SK-N-SH (cell line): Measurements from ENCODE around the gene OR51F1. TPM values are rescaled to one million over a fixed set of nuclear protein-coding genes. Genes with fewer than 3 reads are reported as not detected.

Experiments
- CTCF ChIA-PET: fragments of 300-600, 350-600 bp; formaldehyde crosslinking; extraction: SDS; loops from one replicate; lab custom pipeline; 2021; lab: Yijun Ruan, JAX
- POLR2A ChIA-PET: fragments of 350-600 bp; sonication (Branson Sonifier 250); formaldehyde crosslinking; extraction: SDS; loops from one replicate; lab custom pipeline; 2020; ENCODE audit warnings: antibody characterized with exemption, inconsistent platforms; lab: Yijun Ruan, JAX
- DNase-seq: peaks from one replicate; pipeline ENCODE4 v3.0.0; 2012
- H2AFZ ChIP-seq: fragments of 200-600 bp; sonication (generic); 2 replicates; pipeline ENCODE4 v1.8.1; 2016; ENCODE audit warnings: antibody characterized with exemption, mild to moderate bottlenecking, low read depth
- H3F3A ChIP-seq: fragments of 200-600 bp; sonication (generic); replicated peaks from 2 replicates; pipeline ENCODE3; 2016; ENCODE audit warnings: antibody characterized with exemption, mild to moderate bottlenecking; ENCODE audit not compliant: insufficient read depth
- H3K27ac ChIP-seq, 2 experiments: fragments of 200-500 bp in 1 of 2; fragments of 200-600 bp in 1 of 2; sonication (Bioruptor generic) in 1 of 2; sonication (generic), shearing (Covaris generic) in 1 of 2; 2 replicates each; pipeline versions ENCODE4 v1.5.1 to v1.6.1; 2014 to 2016; ENCODE audit warnings: low read depth in 2 of 2, inconsistent platforms in 1 of 2, low read length in 1 of 2, mild to moderate bottlenecking in 1 of 2, mixed read lengths in 1 of 2
- H3K27me3 ChIP-seq: fragments of 200-600 bp; sonication (generic), shearing (Covaris generic); 2 replicates; pipeline ENCODE4 v1.6.1; 2016; ENCODE audit warnings: mixed run types; ENCODE audit not compliant: insufficient read depth
- H3K36me3 ChIP-seq, 2 experiments: fragments of 200-500 bp in 1 of 2; fragments of 200-600 bp in 1 of 2; sonication (Bioruptor generic) in 1 of 2; sonication (generic) in 1 of 2; replicated peaks in 1 of 2; 2 replicates each; pipeline versions ENCODE3 to v1.5.1; 2014 to 2016; ENCODE audit warnings: low read length in 1 of 2, mild to moderate bottlenecking in 1 of 2; ENCODE audit not compliant: insufficient read depth in 2 of 2, control insufficient read depth in 1 of 2
- H3K4me1 ChIP-seq, 2 experiments: fragments of 200-500 bp in 1 of 2; fragments of 200-600 bp in 1 of 2; sonication (Bioruptor generic) in 1 of 2; sonication (generic), shearing (Covaris generic) in 1 of 2; 2 replicates each; pipeline versions ENCODE4 v1.5.1 to v1.6.1; 2014 to 2016; ENCODE audit warnings: low read depth in 1 of 2, low read length in 1 of 2, mixed run types in 1 of 2; ENCODE audit not compliant: insufficient read depth in 2 of 2, control insufficient read depth in 1 of 2
- H3K4me2 ChIP-seq: fragments of 200-600 bp; sonication (generic), shearing (Covaris generic); 2 replicates; pipeline ENCODE4 v1.6.1; 2017; ENCODE audit warnings: mixed run types
- H3K4me3 ChIP-seq, 2 experiments: fragments of 200-500 bp in 1 of 2; fragments of 200-600 bp in 1 of 2; sonication (Bioruptor generic) in 1 of 2; sonication (generic), shearing (Covaris generic) in 1 of 2; 2 replicates each; pipeline versions ENCODE4 v1.5.1 to v1.8.1; 2014 to 2016; ENCODE audit warnings: low read depth in 2 of 2, inconsistent platforms in 1 of 2, low read length in 1 of 2, mild to moderate bottlenecking in 1 of 2, mixed read lengths in 1 of 2, moderate library complexity in 1 of 2
- H3K79me2 ChIP-seq: fragments of 200-600 bp; sonication (generic); 2 replicates; pipeline ENCODE4 v1.8.1; 2017; ENCODE audit warnings: mild to moderate bottlenecking; ENCODE audit not compliant: insufficient read depth
- H3K9ac ChIP-seq: fragments of 200-600 bp; sonication (generic); 2 replicates; pipeline ENCODE4 v1.6.1; 2017; ENCODE audit warnings: mixed run types
- H3K9me2 ChIP-seq: fragments of 200-600 bp; sonication (generic); 2 replicates; pipeline ENCODE4 v1.6.1; 2017; ENCODE audit warnings: mixed run types
- H3K9me3 ChIP-seq: fragments of 200-600 bp; sonication (generic); 2 replicates; pipeline ENCODE4 v1.6.1; 2017; ENCODE audit warnings: mixed run types, mild to moderate bottlenecking, moderate library complexity
- H4K20me1 ChIP-seq: fragments of 200-600 bp; sonication (generic); 2 replicates; pipeline ENCODE4 v1.6.1; 2017; ENCODE audit warnings: mild to moderate bottlenecking, mixed run types; ENCODE audit not compliant: insufficient read depth
- ELF1 ChIP-seq: IDR thresholded peaks from 2 replicates; pipeline ENCODE4 v1.4.0; 2012
- FOXJ3 ChIP-seq: sonication (generic); formaldehyde crosslinking; IDR thresholded peaks from 2 replicates; pipeline ENCODE4 v1.5.1; 2020; ENCODE audit warnings: mild to moderate bottlenecking, missing genetic modification reagents
- FOXM1 ChIP-seq: IDR thresholded peaks from 2 replicates; pipeline ENCODE4 v1.4.0; 2012; ENCODE audit warnings: low read depth, mild to moderate bottlenecking
- GABPA ChIP-seq: IDR thresholded peaks from 2 replicates; pipeline ENCODE4 v1.4.0; 2012; ENCODE audit warnings: low read depth, mild to moderate bottlenecking
- GATA2 ChIP-seq: sonication (generic); formaldehyde crosslinking; IDR thresholded peaks from 2 replicates; pipeline ENCODE4 v1.5.0; 2020; ENCODE audit warnings: mild to moderate bottlenecking, missing genetic modification reagents
- JUND ChIP-seq: IDR thresholded peaks from 2 replicates; pipeline ENCODE4 v1.4.0; 2012
- NFIC ChIP-seq: IDR thresholded peaks from 2 replicates; pipeline ENCODE4 v1.4.0; 2012; ENCODE audit warnings: borderline replicate concordance
- NRF1 ChIP-seq: IDR thresholded peaks from 2 replicates; pipeline ENCODE4 v1.6.1; 2012; ENCODE audit warnings: low read depth, mild to moderate bottlenecking, low read length
- POLR2AphosphoS5 ChIP-seq: IDR thresholded peaks from 2 replicates; pipeline ENCODE4 v1.6.1; 2012; ENCODE audit warnings: low read depth, low read length
- RAD21 ChIP-seq: IDR thresholded peaks from 2 replicates; pipeline ENCODE4 v1.6.1; 2012; ENCODE audit warnings: mild to moderate bottlenecking, low read length
- RCOR1 ChIP-seq: fragments of 150-350 bp; IDR thresholded peaks from 2 replicates; pipeline ENCODE4 v1.6.1; 2017; ENCODE audit warnings: antibody characterized with exemption, low read length
- RFX5 ChIP-seq: IDR thresholded peaks from 2 replicates; pipeline ENCODE4 v1.6.1; 2012; ENCODE audit warnings: mild to moderate bottlenecking, improper control_type of control experiment, low read length
- RXRA ChIP-seq: IDR thresholded peaks from 2 replicates; pipeline ENCODE4 v1.4.0; 2012; ENCODE audit warnings: low read depth, mild to moderate bottlenecking, borderline replicate concordance
- SIN3A ChIP-seq: IDR thresholded peaks from 2 replicates; pipeline ENCODE4 v1.6.1; 2012; ENCODE audit warnings: low read depth, mild to moderate bottlenecking, low read length, moderate library complexity, borderline replicate concordance
- SMC3 ChIP-seq: IDR thresholded peaks from 2 replicates; pipeline ENCODE4 v1.6.1; 2012; ENCODE audit warnings: low read depth, low read length, improper control_type of control experiment
- TCF12 ChIP-seq: IDR thresholded peaks from 2 replicates; pipeline ENCODE4 v1.4.0; 2012
- TEAD4 ChIP-seq: IDR thresholded peaks from 2 replicates; pipeline ENCODE4 v1.4.0; 2012; ENCODE audit warnings: mild to moderate bottlenecking, borderline replicate concordance; ENCODE audit not compliant: insufficient read depth
- WGBS: methylation state at CpG from one replicate; pipeline ENCODE4 v1.1.6; 2017; ENCODE audit warnings: low lambda C conversion rate; 5-methylcytosine and 5-hydroxymethylcytosine counted together
- polyA plus RNA-seq, 3 experiments: library from polyadenylated mRNA; depleted of rRNA; stranded (reverse); fragments of >200 nt; gene quantifications; 2 replicates each; pipeline ENCODE4 v1.2.3, GENCODE V29; 2012
- TF ChIP-seq, protein P1 (sequence below): IDR thresholded peaks from 2 replicates; pipeline ENCODE4 v1.4.0; 2012; ENCODE audit warnings: low read depth, borderline replicate concordance
- TF ChIP-seq, protein P2 (sequence below): fragments of 150-350 bp; IDR thresholded peaks from 2 replicates; pipeline ENCODE4 v1.6.1; 2017; ENCODE audit warnings: antibody characterized with exemption, low read length, low read depth, borderline replicate concordance
- TF ChIP-seq, protein P3 (sequence below): IDR thresholded peaks from 2 replicates; pipeline ENCODE4; 2012
- TF ChIP-seq, protein P4 (sequence below): IDR thresholded peaks from 2 replicates; pipeline ENCODE4 v1.6.1; 2012; ENCODE audit warnings: mild to moderate bottlenecking, low read depth, low read length, moderate library complexity

Gene OR51F1
- polyA plus RNA-seq, 1 of the 3 experiments (the other 2 are of a cell fraction) = not detected

DNA sequence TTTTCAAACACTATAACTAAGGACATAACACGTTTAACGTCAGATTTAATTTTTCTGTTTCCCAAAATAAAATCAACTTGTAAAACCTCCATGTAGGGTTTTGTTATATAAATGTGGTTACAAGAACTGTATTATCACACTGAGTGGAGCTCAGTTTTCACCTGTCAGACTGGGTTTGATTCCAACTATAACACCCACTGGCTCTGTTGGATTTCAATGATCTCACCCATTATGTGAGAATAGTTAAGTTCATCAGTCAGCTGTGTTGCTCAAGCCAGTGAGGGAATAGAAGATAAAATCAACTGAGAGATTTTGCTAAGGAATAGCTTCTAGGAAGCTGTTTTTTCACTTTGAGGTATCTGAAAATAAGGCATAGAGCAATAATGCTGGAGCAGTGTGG lies 39.5 kb upstream of the OR51F1 start:
- 6% methylated on average over 2 of the region's 2 CpGs for WGBS
- TF ChIP-seq, protein P1, sequence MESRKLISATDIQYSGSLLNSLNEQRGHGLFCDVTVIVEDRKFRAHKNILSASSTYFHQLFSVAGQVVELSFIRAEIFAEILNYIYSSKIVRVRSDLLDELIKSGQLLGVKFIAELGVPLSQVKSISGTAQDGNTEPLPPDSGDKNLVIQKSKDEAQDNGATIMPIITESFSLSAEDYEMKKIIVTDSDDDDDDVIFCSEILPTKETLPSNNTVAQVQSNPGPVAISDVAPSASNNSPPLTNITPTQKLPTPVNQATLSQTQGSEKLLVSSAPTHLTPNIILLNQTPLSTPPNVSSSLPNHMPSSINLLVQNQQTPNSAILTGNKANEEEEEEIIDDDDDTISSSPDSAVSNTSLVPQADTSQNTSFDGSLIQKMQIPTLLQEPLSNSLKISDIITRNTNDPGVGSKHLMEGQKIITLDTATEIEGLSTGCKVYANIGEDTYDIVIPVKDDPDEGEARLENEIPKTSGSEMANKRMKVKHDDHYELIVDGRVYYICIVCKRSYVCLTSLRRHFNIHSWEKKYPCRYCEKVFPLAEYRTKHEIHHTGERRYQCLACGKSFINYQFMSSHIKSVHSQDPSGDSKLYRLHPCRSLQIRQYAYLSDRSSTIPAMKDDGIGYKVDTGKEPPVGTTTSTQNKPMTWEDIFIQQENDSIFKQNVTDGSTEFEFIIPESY = no peak
- TF ChIP-seq NFIC (no peak), RAD21 (no peak), RCOR1 (no peak), SMC3 (no peak), POLR2AphosphoS5 (no peak), FOXM1 (no peak), FOXJ3 (no peak), RFX5 (no peak), NRF1 (no peak), ELF1 (no peak), SIN3A (no peak), TEAD4 (no peak), GABPA (no peak), RXRA (no peak)
- TF ChIP-seq, protein P2, sequence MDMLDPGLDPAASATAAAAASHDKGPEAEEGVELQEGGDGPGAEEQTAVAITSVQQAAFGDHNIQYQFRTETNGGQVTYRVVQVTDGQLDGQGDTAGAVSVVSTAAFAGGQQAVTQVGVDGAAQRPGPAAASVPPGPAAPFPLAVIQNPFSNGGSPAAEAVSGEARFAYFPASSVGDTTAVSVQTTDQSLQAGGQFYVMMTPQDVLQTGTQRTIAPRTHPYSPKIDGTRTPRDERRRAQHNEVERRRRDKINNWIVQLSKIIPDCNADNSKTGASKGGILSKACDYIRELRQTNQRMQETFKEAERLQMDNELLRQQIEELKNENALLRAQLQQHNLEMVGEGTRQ = no peak
- CTCF ChIA-PET = no interaction called here

DNA sequence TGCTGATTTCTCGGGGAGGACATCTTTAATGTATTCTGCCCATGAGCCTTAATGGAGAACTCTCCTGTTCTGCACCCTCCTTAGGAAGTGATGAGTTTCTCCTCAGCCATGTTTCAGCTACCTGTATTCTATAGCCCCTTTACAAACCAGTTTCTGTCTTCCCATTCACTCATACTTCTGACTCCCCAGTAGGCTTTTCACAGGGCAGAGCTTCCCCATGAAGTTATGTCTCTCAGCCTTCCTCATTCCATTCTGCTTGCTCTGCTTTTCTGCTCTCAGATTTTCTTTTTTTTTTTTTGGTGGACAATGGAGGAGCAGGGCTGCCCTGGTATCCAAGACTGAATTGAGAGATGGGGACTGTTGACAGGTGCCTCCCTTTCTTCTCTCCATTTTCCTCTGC lies 38.7 kb upstream of the OR51F1 start:
- Histone ChIP-seq H3K4me2 (no peak overlapping the region), H3K4me3 (no peak overlapping the region), H2AFZ (no peak overlapping the region), H3K4me1 (no peaks in the 10 kb centered on the region), H3K27me3 (no peaks in the 10 kb centered on the region), H3K9me3 (no peaks in the 10 kb centered on the region), H3K79me2 (no peaks in the 10 kb centered on the region), H3K9me2 (no peaks in the 10 kb centered on the region), H4K20me1 (no peaks in the 10 kb centered on the region), H3K36me3 (no peaks in the 10 kb centered on the region), H3K27ac (no peak overlapping the region), H3K9ac (no peak overlapping the region), H3F3A (no peaks in the 10 kb centered on the region)
- 0% methylated on average over 1 of the region's 1 CpG for WGBS
- no peak for DNase-seq
- ChIA-PET POLR2A (no interaction called here), CTCF (no interaction called here)
- no peak for TF ChIP-seq JUND
- TF ChIP-seq GATA2 (CRISPR knock-in tag) = no peak
- no peak for TF ChIP-seq TCF12
- TF ChIP-seq, protein P1 = no peak
- no peak for TF ChIP-seq SMC3
- TF ChIP-seq, protein P3, sequence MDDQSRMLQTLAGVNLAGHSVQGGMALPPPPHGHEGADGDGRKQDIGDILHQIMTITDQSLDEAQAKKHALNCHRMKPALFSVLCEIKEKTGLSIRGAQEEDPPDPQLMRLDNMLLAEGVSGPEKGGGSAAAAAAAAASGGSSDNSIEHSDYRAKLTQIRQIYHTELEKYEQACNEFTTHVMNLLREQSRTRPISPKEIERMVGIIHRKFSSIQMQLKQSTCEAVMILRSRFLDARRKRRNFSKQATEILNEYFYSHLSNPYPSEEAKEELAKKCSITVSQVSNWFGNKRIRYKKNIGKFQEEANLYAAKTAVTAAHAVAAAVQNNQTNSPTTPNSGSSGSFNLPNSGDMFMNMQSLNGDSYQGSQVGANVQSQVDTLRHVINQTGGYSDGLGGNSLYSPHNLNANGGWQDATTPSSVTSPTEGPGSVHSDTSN = no peak
- TF ChIP-seq, protein P4, sequence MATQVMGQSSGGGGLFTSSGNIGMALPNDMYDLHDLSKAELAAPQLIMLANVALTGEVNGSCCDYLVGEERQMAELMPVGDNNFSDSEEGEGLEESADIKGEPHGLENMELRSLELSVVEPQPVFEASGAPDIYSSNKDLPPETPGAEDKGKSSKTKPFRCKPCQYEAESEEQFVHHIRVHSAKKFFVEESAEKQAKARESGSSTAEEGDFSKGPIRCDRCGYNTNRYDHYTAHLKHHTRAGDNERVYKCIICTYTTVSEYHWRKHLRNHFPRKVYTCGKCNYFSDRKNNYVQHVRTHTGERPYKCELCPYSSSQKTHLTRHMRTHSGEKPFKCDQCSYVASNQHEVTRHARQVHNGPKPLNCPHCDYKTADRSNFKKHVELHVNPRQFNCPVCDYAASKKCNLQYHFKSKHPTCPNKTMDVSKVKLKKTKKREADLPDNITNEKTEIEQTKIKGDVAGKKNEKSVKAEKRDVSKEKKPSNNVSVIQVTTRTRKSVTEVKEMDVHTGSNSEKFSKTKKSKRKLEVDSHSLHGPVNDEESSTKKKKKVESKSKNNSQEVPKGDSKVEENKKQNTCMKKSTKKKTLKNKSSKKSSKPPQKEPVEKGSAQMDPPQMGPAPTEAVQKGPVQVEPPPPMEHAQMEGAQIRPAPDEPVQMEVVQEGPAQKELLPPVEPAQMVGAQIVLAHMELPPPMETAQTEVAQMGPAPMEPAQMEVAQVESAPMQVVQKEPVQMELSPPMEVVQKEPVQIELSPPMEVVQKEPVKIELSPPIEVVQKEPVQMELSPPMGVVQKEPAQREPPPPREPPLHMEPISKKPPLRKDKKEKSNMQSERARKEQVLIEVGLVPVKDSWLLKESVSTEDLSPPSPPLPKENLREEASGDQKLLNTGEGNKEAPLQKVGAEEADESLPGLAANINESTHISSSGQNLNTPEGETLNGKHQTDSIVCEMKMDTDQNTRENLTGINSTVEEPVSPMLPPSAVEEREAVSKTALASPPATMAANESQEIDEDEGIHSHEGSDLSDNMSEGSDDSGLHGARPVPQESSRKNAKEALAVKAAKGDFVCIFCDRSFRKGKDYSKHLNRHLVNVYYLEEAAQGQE = no peak

More for the DNA sequence above, 39.5 kb upstream of the OR51F1 start:
- H2AFZ ChIP-seq = no peak overlapping the region
- no peaks in the 10 kb centered on the region for H4K20me1 ChIP-seq
- DNase-seq = no peak
- H3K79me2 ChIP-seq = no peaks in the 10 kb centered on the region
- H3K4me1 ChIP-seq = no peaks in the 10 kb centered on the region
- no peak overlapping the region for H3K4me3 ChIP-seq
- H3K27ac ChIP-seq = no peak overlapping the region
- H3K9ac ChIP-seq = no peak overlapping the region
- no peaks in the 10 kb centered on the region for H3K27me3 ChIP-seq
- POLR2A ChIA-PET = no interaction called here
- no peaks in the 10 kb centered on the region for H3K9me2 ChIP-seq
- H3K4me2 ChIP-seq = no peak overlapping the region
- H3F3A ChIP-seq = no peaks in the 10 kb centered on the region
- no peaks in the 10 kb centered on the region for H3K36me3 ChIP-seq
- H3K9me3 ChIP-seq = no peaks in the 10 kb centered on the region
